ENCODE measurements around the gene GMPS. TPM values are rescaled to one million over a fixed set of nuclear protein-coding genes. Genes with fewer than 3 reads are reported as not detected.

Gene GMPS
- total and polyA plus RNA-seq, 9 of the 15 experiments (the other 6 are each of a cell fraction or from before 2014, with no cell fraction given) = 73.7 to 282 (median 156) TPM

GRCh38 chr3:155870133-155870944 is at the start of gene GMPS (continued):
- TF ChIP-seq CREBBP (IDR thresholded peaks at IDR 0.05; ENCODE audit: low read depth, low read length) (no peak), NCOA1 (IDR thresholded peaks at IDR 0.05; ENCODE audit: low read depth) (no peak), MCM3 (IDR thresholded peaks at IDR 0.05) (no peak), CCNT2 (IDR thresholded peaks at IDR 0.05; ENCODE audit: borderline replicate concordance, extremely low read depth, insufficient read length, low read depth, low read length) (peak; percentile 91), ZNF79 (CRISPR knock-in tag; IDR thresholded peaks at IDR 0.05; ENCODE audit: low read depth) (no peak), ZFP30 (CRISPR knock-in tag; IDR thresholded peaks at IDR 0.05; ENCODE audit: borderline replicate concordance) (no peak), NR4A1 (CRISPR knock-in tag; IDR thresholded peaks at IDR 0.05) (no peak), NR4A1 (tag; IDR thresholded peaks at IDR 0.05) (no peak), ZNF232 (CRISPR knock-in tag; IDR thresholded peaks at IDR 0.05) (0 out of 2 replicates have a peak, but pooled peaks have one; percentile 23), PURB (CRISPR knock-in tag; IDR thresholded peaks at IDR 0.05; ENCODE audit: low read depth) (no peak), NONO (IDR thresholded peaks at IDR 0.05; ENCODE audit: low read depth in 2 of 2, low read length in 1 of 2) (peak; percentile 49 to 77; a peak in 2 of 4 replicates), TAF1 (IDR thresholded peaks at IDR 0.05; ENCODE audit: control insufficient read depth, extremely low read depth, insufficient read depth, low read length, severe bottlenecking) (peak; percentile 81), BHLHE40 (IDR thresholded peaks at IDR 0.05; ENCODE audit: low read length) (no peak), NR1H2 (CRISPR knock-in tag; IDR thresholded peaks at IDR 0.05) (0 out of 2 replicates have a peak, but pooled peaks have one; percentile 22), CEBPB (tag; IDR thresholded peaks at IDR 0.05) (no peak), JUNB (CRISPR knock-in tag; conservative IDR thresholded peaks at IDR 0.05) (no peak), OTX1 (CRISPR knock-in tag; IDR thresholded peaks at IDR 0.05) (0 out of 2 replicates have a peak, but pooled peaks have one; percentile 6), FIP1L1 (IDR thresholded peaks at IDR 0.05; ENCODE audit: low read depth, low read length, poor library complexity, severe bottlenecking) (peak; percentile 24), CBX3 (IDR thresholded peaks at IDR 0.05; ENCODE audit: borderline replicate concordance in 1 of 2, low read length in 2 of 2) (peak in 1 of 2 experiments; percentile 22; a peak in 1 of 3 replicates)
- TF ChIP-seq, protein P1, sequence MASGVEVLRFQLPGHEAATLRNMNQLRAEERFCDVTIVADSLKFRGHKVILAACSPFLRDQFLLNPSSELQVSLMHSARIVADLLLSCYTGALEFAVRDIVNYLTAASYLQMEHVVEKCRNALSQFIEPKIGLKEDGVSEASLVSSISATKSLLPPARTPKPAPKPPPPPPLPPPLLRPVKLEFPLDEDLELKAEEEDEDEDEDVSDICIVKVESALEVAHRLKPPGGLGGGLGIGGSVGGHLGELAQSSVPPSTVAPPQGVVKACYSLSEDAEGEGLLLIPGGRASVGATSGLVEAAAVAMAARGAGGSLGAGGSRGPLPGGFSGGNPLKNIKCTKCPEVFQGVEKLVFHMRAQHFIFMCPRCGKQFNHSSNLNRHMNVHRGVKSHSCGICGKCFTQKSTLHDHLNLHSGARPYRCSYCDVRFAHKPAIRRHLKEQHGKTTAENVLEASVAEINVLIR (CRISPR knock-in tag; IDR thresholded peaks at IDR 0.05) = no peak
- TF ChIP-seq, protein P2, sequence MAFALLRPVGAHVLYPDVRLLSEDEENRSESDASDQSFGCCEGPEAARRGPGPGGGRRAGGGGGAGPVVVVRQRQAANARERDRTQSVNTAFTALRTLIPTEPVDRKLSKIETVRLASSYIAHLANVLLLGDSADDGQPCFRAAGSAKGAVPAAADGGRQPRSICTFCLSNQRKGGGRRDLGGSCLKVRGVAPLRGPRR (CRISPR knock-in tag; IDR thresholded peaks at IDR 0.05) = no peak
- TF ChIP-seq, protein P3, sequence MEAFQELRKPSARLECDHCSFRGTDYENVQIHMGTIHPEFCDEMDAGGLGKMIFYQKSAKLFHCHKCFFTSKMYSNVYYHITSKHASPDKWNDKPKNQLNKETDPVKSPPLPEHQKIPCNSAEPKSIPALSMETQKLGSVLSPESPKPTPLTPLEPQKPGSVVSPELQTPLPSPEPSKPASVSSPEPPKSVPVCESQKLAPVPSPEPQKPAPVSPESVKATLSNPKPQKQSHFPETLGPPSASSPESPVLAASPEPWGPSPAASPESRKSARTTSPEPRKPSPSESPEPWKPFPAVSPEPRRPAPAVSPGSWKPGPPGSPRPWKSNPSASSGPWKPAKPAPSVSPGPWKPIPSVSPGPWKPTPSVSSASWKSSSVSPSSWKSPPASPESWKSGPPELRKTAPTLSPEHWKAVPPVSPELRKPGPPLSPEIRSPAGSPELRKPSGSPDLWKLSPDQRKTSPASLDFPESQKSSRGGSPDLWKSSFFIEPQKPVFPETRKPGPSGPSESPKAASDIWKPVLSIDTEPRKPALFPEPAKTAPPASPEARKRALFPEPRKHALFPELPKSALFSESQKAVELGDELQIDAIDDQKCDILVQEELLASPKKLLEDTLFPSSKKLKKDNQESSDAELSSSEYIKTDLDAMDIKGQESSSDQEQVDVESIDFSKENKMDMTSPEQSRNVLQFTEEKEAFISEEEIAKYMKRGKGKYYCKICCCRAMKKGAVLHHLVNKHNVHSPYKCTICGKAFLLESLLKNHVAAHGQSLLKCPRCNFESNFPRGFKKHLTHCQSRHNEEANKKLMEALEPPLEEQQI (IDR thresholded peaks at IDR 0.05) = no peak
- TF ChIP-seq, protein P4, sequence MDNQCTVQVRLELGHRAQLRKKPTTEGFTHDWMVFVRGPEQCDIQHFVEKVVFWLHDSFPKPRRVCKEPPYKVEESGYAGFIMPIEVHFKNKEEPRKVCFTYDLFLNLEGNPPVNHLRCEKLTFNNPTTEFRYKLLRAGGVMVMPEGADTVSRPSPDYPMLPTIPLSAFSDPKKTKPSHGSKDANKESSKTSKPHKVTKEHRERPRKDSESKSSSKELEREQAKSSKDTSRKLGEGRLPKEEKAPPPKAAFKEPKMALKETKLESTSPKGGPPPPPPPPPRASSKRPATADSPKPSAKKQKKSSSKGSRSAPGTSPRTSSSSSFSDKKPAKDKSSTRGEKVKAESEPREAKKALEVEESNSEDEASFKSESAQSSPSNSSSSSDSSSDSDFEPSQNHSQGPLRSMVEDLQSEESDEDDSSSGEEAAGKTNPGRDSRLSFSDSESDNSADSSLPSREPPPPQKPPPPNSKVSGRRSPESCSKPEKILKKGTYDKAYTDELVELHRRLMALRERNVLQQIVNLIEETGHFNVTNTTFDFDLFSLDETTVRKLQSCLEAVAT (IDR thresholded peaks at IDR 0.05) = peak; percentile 69 to 77; a peak in 3 of 4 replicates

Data from K562 (cell line).